HUES6 (cell line): ENCODE results near the gene ARHGEF39.

Experiments
- H3K27ac ChIP-seq: 2 replicates; pipeline ENCODE4 v1.7.0; 2013; ENCODE audit warnings: low read depth, mild to moderate bottlenecking, low read length, inconsistent platforms
- H3K27me3 ChIP-seq: 2 replicates; pipeline ENCODE4 v1.6.1; 2013; ENCODE audit warnings: low read length; ENCODE audit not compliant: control insufficient read depth, insufficient read depth
- H3K36me3 ChIP-seq: 2 replicates; pipeline ENCODE4 v1.6.1; 2013; ENCODE audit warnings: low read length; ENCODE audit not compliant: control insufficient read depth, insufficient read depth
- H3K4me1 ChIP-seq: 2 replicates; pipeline ENCODE4 v1.6.1; 2013; ENCODE audit warnings: low read length; ENCODE audit not compliant: control insufficient read depth, insufficient read depth
- H3K4me3 ChIP-seq: 2 replicates; pipeline ENCODE4 v1.5.1; 2013; ENCODE audit warnings: low read depth, low read length
- H3K9ac ChIP-seq: one replicate; pipeline ENCODE4 v1.6.1; 2013; ENCODE audit warnings: mild to moderate bottlenecking, low read length
- H3K9me3 ChIP-seq: 2 replicates; pipeline ENCODE4 v1.6.1; 2013; ENCODE audit warnings: low read depth, low read length; ENCODE audit not compliant: control insufficient read depth, insufficient read depth

Gene ARHGEF39

GRCh38 chr9:35658968-35659220 lies 6.1 kb downstream of the ARHGEF39 start:
- Histone ChIP-seq H3K9me3 (no peaks in the 10 kb centered on the region), H3K27ac (no peak overlapping the region), H3K4me3 (peak overlapping the region; percentile 89), H3K36me3 (peaks cover 31% of the 10 kb centered on the region), H3K27me3 (0 out of 2 replicates have a peak, but pooled peaks cover 9% of the 10 kb centered on the region), H3K9ac (peak overlapping the region; percentile 93), H3K4me1 (peaks cover 7% of the 10 kb centered on the region; the same call in 1 of the 2 replicates)

- Histone ChIP-seq H3K36me3 (peaks cover 29% of the 10 kb centered on the region), H3K27me3 (0 out of 2 replicates have a peak, but pooled peaks cover 9% of the 10 kb centered on the region), H3K27ac (peak within 1 kb of the TSS; percentile 99), H3K4me3 (peak within 1 kb of the TSS; percentile 89), H3K9ac (peak within 1 kb of the TSS; percentile 93), H3K4me1 (peaks cover 7% of the 10 kb centered on the region; the same call in 1 of the 2 replicates), H3K9me3 (no peaks in the 10 kb centered on the region)
These were observed 6.6 kb downstream of the ARHGEF39 start, which contains the start of gene CCDC107 for GRCh38 chr9:35658137-35658967. TSS of gene CCDC107 (plus strand) at chr9:35658292. CDS start at chr9:35658380, 88 bp downstream.

GRCh38 chr9:35657546-35658136 lies 7.4 kb downstream of the ARHGEF39 start, which contains the start of gene RMRP:
TSS of gene RMRP (minus strand) at chr9:35658019.
- Histone ChIP-seq H3K9ac (peak within 1 kb of the TSS; percentile 93), H3K9me3 (no peaks in the 10 kb centered on the region), H3K4me1 (peaks cover 7% of the 10 kb centered on the region; the same call in 1 of the 2 replicates), H3K27me3 (0 out of 2 replicates have a peak, but pooled peaks cover 9% of the 10 kb centered on the region), H3K27ac (peak within 1 kb of the TSS; percentile 99), H3K4me3 (peak within 1 kb of the TSS; percentile 89), H3K36me3 (peaks cover 22% of the 10 kb centered on the region)

- Histone ChIP-seq H3K9me3 (no peaks in the 10 kb centered on the region), H3K4me1 (peaks cover 7% of the 10 kb centered on the region; the same call in 1 of the 2 replicates), H3K27me3 (0 out of 2 replicates have a peak, but pooled peaks cover 9% of the 10 kb centered on the region), H3K4me3 (peak overlapping the region; percentile 66), H3K27ac (no peak overlapping the region), H3K9ac (peak overlapping the region; percentile 55), H3K36me3 (peaks cover 15% of the 10 kb centered on the region)
These were observed 8.0 kb downstream of the ARHGEF39 start for GRCh38 chr9:35656831-35657545.

GRCh38 chr9:35656348-35656747 lies 8.6 kb downstream of the ARHGEF39 start:
- Histone ChIP-seq H3K4me3 (no peak overlapping the region), H3K9ac (no peak overlapping the region), H3K27me3 (0 out of 2 replicates have a peak, but pooled peaks cover 9% of the 10 kb centered on the region), H3K4me1 (peaks cover 7% of the 10 kb centered on the region; the same call in 1 of the 2 replicates), H3K27ac (no peak overlapping the region), H3K9me3 (no peaks in the 10 kb centered on the region), H3K36me3 (peaks cover 11% of the 10 kb centered on the region)

- Histone ChIP-seq H3K9me3 (no peaks in the 10 kb centered on the region), H3K4me3 (no peak overlapping the region), H3K9ac (no peak overlapping the region), H3K4me1 (peaks cover 16% of the 10 kb centered on the region), H3K27ac (no peak overlapping the region), H3K27me3 (peaks cover 9% of the 10 kb centered on the region; the same call in 1 of the 2 replicates), H3K36me3 (no peaks in the 10 kb centered on the region)
These were observed 11.4 kb downstream of the ARHGEF39 start for GRCh38 chr9:35653611-35654010.

- H3K4me1 ChIP-seq: peaks cover 16% of the 10 kb centered on the region
- no peak overlapping the region for H3K9ac ChIP-seq
- H3K27ac ChIP-seq: no peak overlapping the region
- no peaks in the 10 kb centered on the region for H3K36me3 ChIP-seq
- no peak overlapping the region for H3K4me3 ChIP-seq
- peaks cover 9% of the 10 kb centered on the region; the same call in 1 of the 2 replicates for H3K27me3 ChIP-seq
- no peaks in the 10 kb centered on the region for H3K9me3 ChIP-seq
These were observed 12.2 kb downstream of the ARHGEF39 start for GRCh38 chr9:35652829-35653209.

- no peak overlapping the region for H3K27ac ChIP-seq
- H3K9ac ChIP-seq: no peak overlapping the region
- H3K4me3 ChIP-seq: no peak overlapping the region
- peaks cover 12% of the 10 kb centered on the region; the same call in 1 of the 2 replicates for H3K27me3 ChIP-seq
- H3K4me1 ChIP-seq: peaks cover 19% of the 10 kb centered on the region
- no peaks in the 10 kb centered on the region for H3K9me3 ChIP-seq
- H3K36me3 ChIP-seq: no peaks in the 10 kb centered on the region
These were observed 12.8 kb downstream of the ARHGEF39 start for GRCh38 chr9:35651956-35652828.

GRCh38 chr9:35650341-35651158 lies 14.4 kb downstream of the ARHGEF39 start, which contains the start of gene SIT1:
TSS of gene SIT1 (minus strand) at chr9:35650931. CDS start at chr9:35650853, 78 bp downstream.
- no peaks in the 10 kb centered on the region for H3K36me3 ChIP-seq
- H3K4me3 ChIP-seq: 0 out of 2 replicates have a peak within 1 kb of the TSS, but pooled peaks have one; percentile 25
- no peak within 1 kb of the TSS for H3K27ac ChIP-seq
- peaks cover 21% of the 10 kb centered on the region for H3K4me1 ChIP-seq
- H3K27me3 ChIP-seq: peaks cover 3% of the 10 kb centered on the region; the same call in 1 of the 2 replicates
- no peaks in the 10 kb centered on the region for H3K9me3 ChIP-seq
- no peak within 1 kb of the TSS for H3K9ac ChIP-seq
